ENCODE data around the gene PSEN1. TPM values are rescaled to one million over a fixed set of nuclear protein-coding genes. Genes with fewer than 3 reads are reported as not detected.

The PSEN1 gene
- total and polyA plus RNA-seq, 10 of the 15 experiments (the other 5 are each of a cell fraction or from before 2014, with no cell fraction given), result 8.9 to 32.3 (median 21.8) TPM

- no TSS peak for BruUV-seq (replicated peaks)
- H3K9me3 ChIP-seq (replicated peaks; ENCODE audit: control insufficient read depth, insufficient read depth, low read length), result no peaks in the 10 kb centered on the region; the same call in 2 of the 3 replicates
- peaks cover 50% of the 10 kb centered on the region for H3K4me1 ChIP-seq (ENCODE audit: control insufficient read depth, insufficient read depth, low read length)
- ChIA-PET SMC1A (ENCODE audit: uncharacterized antibody, unreplicated experiment) (interaction anchor here (1.1 to 2.1 kb wide), 2 partner anchors 21 to 231 kb away, joined by 3 to 8 read pairs; no protein-coding TSS in a partner anchor), POLR2A (interaction anchor here (1.3 to 1.7 kb wide), 2 partner anchors 10 to 48 kb away, joined by 5 to 6 read pairs; no protein-coding TSS in a partner anchor), CTCF (interaction anchor here (0.6 to 1.4 kb wide), 4 partner anchors 53 to 230 kb away, joined by 3 to 4 read pairs (median 3); no protein-coding TSS in a partner anchor), RAD21 (ENCODE audit: unreplicated experiment) (interaction anchor here (0.8 to 1.3 kb wide), 5 partner anchors 10 to 230 kb away, joined by 3 to 5 read pairs (median 3); no protein-coding TSS in a partner anchor)
- DNase-seq (ENCODE audit: low read depth, low spot score) (no peak), FAIRE-seq (no peak), ATAC-seq (no peak)
- H3K27me3 ChIP-seq (replicated peaks in 1 of 2; ENCODE audit: control insufficient read depth in 2 of 2, insufficient read depth in 2 of 2, low read length in 1 of 2), result peaks cover 8 to 16% of the 10 kb centered on the region in 2 experiments
- no peak overlapping the region for H3K4me3 ChIP-seq
- 0 out of 2 replicates have a peak, but pooled peaks cover 4% of the 10 kb centered on the region for H4K20me1 ChIP-seq (ENCODE audit: control insufficient read depth, insufficient read depth)
- no peak overlapping the region for H2AFZ ChIP-seq (ENCODE audit: control insufficient read depth, low read depth, low read length)
- no peak overlapping the region for H3K9ac ChIP-seq (ENCODE audit: control insufficient read depth, insufficient read depth, low read length)
- H3K27ac ChIP-seq (ENCODE audit: control insufficient read depth, insufficient read depth), result no peak overlapping the region
- WGBS (ENCODE audit: insufficient coverage, insufficient replicate concordance, low lambda C conversion rate, missing lambda C conversion rate), result 95% methylated on average over 19 of the region's 19 CpGs
- H3K79me2 ChIP-seq (ENCODE audit: control insufficient read depth, insufficient read depth, low read length), result no peaks in the 10 kb centered on the region; the same call in 1 of the 2 replicates
- no peak for TF ChIP-seq MLLT1 (IDR thresholded peaks at IDR 0.05)
- no peak for TF ChIP-seq ZNF274 (IDR thresholded peaks at IDR 0.05; ENCODE audit: insufficient read depth, insufficient read length)
- TF ChIP-seq CHD1 (IDR thresholded peaks at IDR 0.05; ENCODE audit: low read depth, low read length), result no peak
- no peak for TF ChIP-seq REST (IDR thresholded peaks at IDR 0.05; ENCODE audit: low read depth, low read length)
- TF ChIP-seq MAX (IDR thresholded peaks at IDR 0.05; ENCODE audit: low read depth, low read length), result no peak
- no peak for TF ChIP-seq SIX5 (IDR thresholded peaks at IDR 0.05; ENCODE audit: low read depth, low read length, severe bottlenecking)
- no peak for TF ChIP-seq FOS (IDR thresholded peaks at IDR 0.05; ENCODE audit: borderline replicate concordance, extremely low read depth, insufficient read length)
- TF ChIP-seq NRF1 (conservative IDR thresholded peaks at IDR 0.05; ENCODE audit: low read depth, low read length), result no peak
- intact Hi-C loops (cut with micrococcal nuclease; ENCODE audit: unreplicated experiment) (no loop called here), in situ Hi-C loops (cut with MboI) (no loop called here)
- no peaks in the 10 kb centered on the region for H3K36me3 ChIP-seq (ENCODE audit: control insufficient read depth in 2 of 2, insufficient read depth in 2 of 2, low read length in 1 of 2)
- H3K4me2 ChIP-seq (ENCODE audit: control insufficient read depth, insufficient read depth), result no peak overlapping the region; the same call in 1 of the 2 replicates
Observed at GRCh38 chr14:73241481-73242165, 105.3 kb downstream of the PSEN1 start.

Measured in GM12878 (cell line).